Upper lobe of left lung (tissue), 6 donors: ENCODE results near the gene CCDC178. TPM values are rescaled to one million over a fixed set of nuclear protein-coding genes. Genes with fewer than 3 reads are reported as not detected.

Source experiments
- ATAC-seq, 2 donors: fragments of 200-7000 bp; cut with Tn5 transposase; one replicate each; pipeline ENCODE4 v1.9.1; 2022; ENCODE audit warnings: mild to moderate bottlenecking in 2 of 2, moderate library complexity in 2 of 2; ENCODE audit not compliant: low FRiP score in 2 of 2
- DNase-seq, 2 donors: peaks; one replicate each; pipeline ENCODE4 v3.0.0-alpha.2; 2019 to 2020
- H3K27ac ChIP-seq, 4 donors: fragments of 200-600 bp; sonication (generic); one replicate each; pipeline ENCODE4 v1.5.1; 2016 to 2019
- H3K27me3 ChIP-seq, 4 donors: fragments of 200-600 bp; sonication (generic); one replicate each; pipeline ENCODE4 v1.5.1; 2017 to 2019
- H3K36me3 ChIP-seq, 4 donors: fragments of 200-600 bp; sonication (generic); one replicate each; pipeline ENCODE4 v1.5.1; 2016 to 2019
- H3K4me1 ChIP-seq, 4 donors: fragments of 200-600 bp; sonication (generic); one replicate each; pipeline ENCODE4 v1.5.1; 2018 to 2019
- H3K4me3 ChIP-seq, 4 donors: fragments of 200-600 bp; sonication (generic); one replicate each; pipeline ENCODE4 v1.5.1; 2017 to 2019; ENCODE audit warnings: mild to moderate bottlenecking in 2 of 4, moderate library complexity in 1 of 4
- H3K9me3 ChIP-seq, 4 donors: fragments of 200-600 bp; sonication (generic); one replicate each; pipeline ENCODE4 v1.5.1; 2018 to 2019
- EP300 ChIP-seq, 4 donors: sonication (generic); formaldehyde crosslinking; IDR thresholded peaks; one replicate each; pipeline ENCODE4 v1.5.1; 2017; ENCODE audit warnings: antibody characterized with exemption in 4 of 4, control low read depth in 2 of 4
- POLR2A ChIP-seq, 4 donors: fragments of 450-650 bp; IDR thresholded peaks; one replicate each; pipeline ENCODE4 v1.5.1; 2016 to 2017; ENCODE audit warnings: antibody characterized with exemption in 4 of 4, mild to moderate bottlenecking in 2 of 4
- POLR2AphosphoS5 ChIP-seq, 2 donors: sonication (generic); formaldehyde crosslinking; IDR thresholded peaks; one replicate each; pipeline ENCODE4 v1.5.1; 2017; ENCODE audit warnings: antibody characterized with exemption in 2 of 2
- WGBS, 2 donors: methylation state at CpG; one replicate each; pipeline ENCODE4 v1.1.5; 2017 to 2018; 5-methylcytosine and 5-hydroxymethylcytosine counted together
- total RNA-seq, 6 donors: library from RNA; depleted of rRNA in 4 of 6; stranded (reverse); fragments of >200 nt in 4 of 6; gene quantifications; one replicate each; pipeline versions ENCODE4 v1.1.0 to v1.2.1, GENCODE V29; 2016 to 2021
- TF ChIP-seq, protein P1 (sequence below), 6 experiments: fragments of 450-650 bp in 4 of 6; fragments of 200-600 bp in 2 of 6; sonication (generic) in 2 of 6; IDR thresholded peaks; one replicate each; pipeline ENCODE4 v1.5.1; 2016 to 2019; ENCODE audit warnings: antibody characterized with exemption in 6 of 6
- donor health status: DM: no; HTN: no; CAD: no; lungs with moderate emphysema.
- donor health status: DM: no; HTN: yes; CAD: no; lungs with severe emphysema.

CCDC178 gene
- total RNA-seq, 6 donors from 2014 or later, result 0.89 to 1.4 TPM; not detected in 4

DNA sequence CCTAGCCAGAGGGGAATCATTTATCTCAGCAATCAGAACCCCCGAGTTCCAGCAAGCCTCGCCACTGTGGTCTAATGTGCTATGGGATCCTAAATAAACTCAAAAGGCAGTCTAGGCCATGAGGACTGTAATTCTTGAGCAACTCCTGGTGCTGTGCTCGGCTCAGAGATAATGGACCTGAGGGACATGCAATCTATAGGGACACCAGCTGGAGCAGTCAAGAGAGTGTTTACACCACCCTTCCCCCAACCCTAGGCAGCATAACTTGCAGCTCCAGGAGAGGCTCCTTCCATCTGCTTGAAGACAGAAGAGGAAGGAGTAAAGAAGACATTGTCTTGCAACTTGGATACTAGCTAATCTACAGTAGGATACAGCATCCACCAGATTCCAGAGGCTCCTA, 442.2 kb downstream of the CCDC178 start:
- 76 to 80% methylated on average over 2 to 3 of the region's 3 CpGs for WGBS, 2 donors
- no peaks in the 10 kb centered on the region for H3K27me3 ChIP-seq
- ATAC-seq (no peak), DNase-seq (no peak)
- H3K9me3 ChIP-seq, result peaks cover 0 to 4% (median 0%) of the 10 kb centered on the region in 4 donors
- TF ChIP-seq EP300 (IDR thresholded peaks at IDR 0.05), result no peak
- TF ChIP-seq, protein P1, sequence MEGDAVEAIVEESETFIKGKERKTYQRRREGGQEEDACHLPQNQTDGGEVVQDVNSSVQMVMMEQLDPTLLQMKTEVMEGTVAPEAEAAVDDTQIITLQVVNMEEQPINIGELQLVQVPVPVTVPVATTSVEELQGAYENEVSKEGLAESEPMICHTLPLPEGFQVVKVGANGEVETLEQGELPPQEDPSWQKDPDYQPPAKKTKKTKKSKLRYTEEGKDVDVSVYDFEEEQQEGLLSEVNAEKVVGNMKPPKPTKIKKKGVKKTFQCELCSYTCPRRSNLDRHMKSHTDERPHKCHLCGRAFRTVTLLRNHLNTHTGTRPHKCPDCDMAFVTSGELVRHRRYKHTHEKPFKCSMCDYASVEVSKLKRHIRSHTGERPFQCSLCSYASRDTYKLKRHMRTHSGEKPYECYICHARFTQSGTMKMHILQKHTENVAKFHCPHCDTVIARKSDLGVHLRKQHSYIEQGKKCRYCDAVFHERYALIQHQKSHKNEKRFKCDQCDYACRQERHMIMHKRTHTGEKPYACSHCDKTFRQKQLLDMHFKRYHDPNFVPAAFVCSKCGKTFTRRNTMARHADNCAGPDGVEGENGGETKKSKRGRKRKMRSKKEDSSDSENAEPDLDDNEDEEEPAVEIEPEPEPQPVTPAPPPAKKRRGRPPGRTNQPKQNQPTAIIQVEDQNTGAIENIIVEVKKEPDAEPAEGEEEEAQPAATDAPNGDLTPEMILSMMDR (IDR thresholded peaks at IDR 0.05), result no peak
- TF ChIP-seq POLR2A (IDR thresholded peaks at IDR 0.05), result no peak
- TF ChIP-seq POLR2AphosphoS5 (IDR thresholded peaks at IDR 0.05), result no peak
- H3K36me3 ChIP-seq, result no peaks in the 10 kb centered on the region
- H3K4me1 ChIP-seq, result no peaks in the 10 kb centered on the region
- no peak overlapping the region for H3K27ac ChIP-seq
- no peak overlapping the region for H3K4me3 ChIP-seq

DNA sequence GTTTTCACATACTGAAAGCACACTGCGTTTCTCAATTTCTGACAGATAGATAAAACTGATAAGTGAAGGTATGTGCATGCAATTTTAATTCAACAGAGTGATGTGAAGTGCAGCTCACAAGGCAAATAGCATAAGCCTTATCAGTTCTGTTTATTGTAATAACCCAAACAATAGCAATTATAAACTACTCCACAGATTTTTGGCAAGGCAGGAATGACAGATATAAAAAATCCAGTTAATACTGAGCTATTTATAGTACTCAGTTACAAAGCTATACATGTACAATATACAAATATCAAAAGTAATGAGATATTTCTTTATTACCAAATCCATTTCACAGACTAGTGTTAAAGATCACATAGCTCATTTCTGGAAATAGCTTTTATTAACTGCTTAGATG, 456.8 kb downstream of the CCDC178 start:
- ATAC-seq (no peak), DNase-seq (no peak)
- H3K36me3 ChIP-seq, result no peaks in the 10 kb centered on the region
- 40 to 42% methylated on average over 1 of the region's 1 CpG for WGBS, 2 donors
- no peaks in the 10 kb centered on the region for H3K27me3 ChIP-seq
- TF ChIP-seq, protein P1 (IDR thresholded peaks at IDR 0.05), result no peak
- TF ChIP-seq POLR2AphosphoS5 (IDR thresholded peaks at IDR 0.05) (no peak), EP300 (IDR thresholded peaks at IDR 0.05) (no peak), POLR2A (IDR thresholded peaks at IDR 0.05) (no peak)
- H3K4me3 ChIP-seq, result no peak overlapping the region
- no peaks in the 10 kb centered on the region for H3K4me1 ChIP-seq
- H3K9me3 ChIP-seq, result no peaks in the 10 kb centered on the region
- no peak overlapping the region for H3K27ac ChIP-seq

DNA sequence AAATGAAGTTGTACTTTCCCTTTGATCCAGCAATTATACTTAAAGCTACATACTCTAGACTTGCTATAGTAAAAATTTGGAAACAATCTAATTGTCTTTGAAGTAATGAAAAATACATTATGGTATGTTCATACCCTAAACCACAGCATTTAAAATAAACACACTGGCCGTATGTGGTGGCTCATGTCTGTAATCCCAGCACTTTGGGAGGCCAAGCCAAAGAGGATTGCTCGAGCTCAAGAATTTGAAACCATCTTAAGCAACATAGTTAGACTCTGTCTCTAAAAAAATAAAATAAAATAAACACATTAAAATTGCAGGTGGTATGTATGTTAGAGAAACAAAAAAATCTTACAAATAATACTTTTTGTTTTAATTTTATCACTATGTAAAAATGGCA, 459.6 kb downstream of the CCDC178 start:
- Histone ChIP-seq H3K27ac (no peak overlapping the region), H3K9me3 (no peaks in the 10 kb centered on the region), H3K4me1 (no peaks in the 10 kb centered on the region), H3K4me3 (no peak overlapping the region), H3K36me3 (no peaks in the 10 kb centered on the region), H3K27me3 (no peaks in the 10 kb centered on the region)
- 67 to 73% methylated on average over 2 of the region's 2 CpGs for WGBS, 2 donors
- DNase-seq (no peak), ATAC-seq (no peak)
- TF ChIP-seq POLR2A (IDR thresholded peaks at IDR 0.05) (no peak), EP300 (IDR thresholded peaks at IDR 0.05) (no peak), POLR2AphosphoS5 (IDR thresholded peaks at IDR 0.05) (no peak)
- TF ChIP-seq, protein P1 (IDR thresholded peaks at IDR 0.05), result no peak

DNA sequence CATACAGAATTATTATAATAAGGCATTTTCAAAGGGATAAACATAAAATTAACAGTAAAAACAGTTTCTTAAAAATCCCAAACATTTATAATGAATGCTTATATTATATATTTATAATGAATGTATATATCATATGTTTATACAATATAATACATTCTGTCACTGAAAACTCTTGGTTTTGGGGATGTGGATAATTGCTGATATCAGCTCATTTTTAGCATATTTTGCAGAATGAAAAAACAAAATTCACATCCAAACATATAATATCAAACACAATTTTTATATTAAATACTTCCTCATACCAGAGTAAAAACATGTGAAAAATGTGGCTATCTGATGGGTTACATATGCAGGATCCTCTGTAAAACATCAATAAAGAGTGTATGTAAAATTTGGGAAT, 465.0 kb downstream of the CCDC178 start:
- TF ChIP-seq EP300 (IDR thresholded peaks at IDR 0.05), result no peak
- no peak for TF ChIP-seq POLR2A (IDR thresholded peaks at IDR 0.05)
- TF ChIP-seq, protein P1 (IDR thresholded peaks at IDR 0.05), result no peak
- TF ChIP-seq POLR2AphosphoS5 (IDR thresholded peaks at IDR 0.05), result no peak
- no peak overlapping the region for H3K4me3 ChIP-seq
- ATAC-seq, result no peak
- no peak for DNase-seq
- no peaks in the 10 kb centered on the region for H3K9me3 ChIP-seq
- H3K36me3 ChIP-seq, result no peaks in the 10 kb centered on the region
- H3K27ac ChIP-seq, result no peak overlapping the region
- no peaks in the 10 kb centered on the region for H3K27me3 ChIP-seq
- H3K4me1 ChIP-seq, result no peaks in the 10 kb centered on the region

DNA sequence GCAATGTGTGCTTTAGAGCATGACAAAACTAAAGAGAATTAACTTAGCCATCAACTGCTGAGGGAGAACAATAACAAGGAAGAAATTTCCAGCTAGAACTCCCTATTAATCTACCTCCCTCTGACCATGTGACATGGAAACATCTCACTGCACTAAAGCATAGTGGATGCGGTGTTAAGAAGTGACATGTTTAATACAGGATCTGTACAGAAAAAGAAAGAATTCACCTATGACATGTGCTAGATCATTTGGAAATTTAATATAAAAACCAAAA, 465.4 kb downstream of the CCDC178 start:
- TF ChIP-seq, protein P1 (IDR thresholded peaks at IDR 0.05), result no peak
- TF ChIP-seq POLR2A (IDR thresholded peaks at IDR 0.05) (no peak), EP300 (IDR thresholded peaks at IDR 0.05) (no peak), POLR2AphosphoS5 (IDR thresholded peaks at IDR 0.05) (no peak)
- no peaks in the 10 kb centered on the region for H3K4me1 ChIP-seq
- no peaks in the 10 kb centered on the region for H3K36me3 ChIP-seq
- WGBS, 2 donors, result 92 to 93% methylated on average over 1 of the region's 1 CpG
- DNase-seq (no peak), ATAC-seq (no peak)
- no peak overlapping the region for H3K4me3 ChIP-seq
- H3K27me3 ChIP-seq, result no peaks in the 10 kb centered on the region
- H3K27ac ChIP-seq, result no peak overlapping the region
- no peaks in the 10 kb centered on the region for H3K9me3 ChIP-seq
